Eye (tissue), 1 donor: ENCODE results near the gene SRGAP2C.
"Not testable (repeated sequence)": the region's sequence is repeated elsewhere in the genome, so short reads cannot be mapped to it uniquely, and the experiment has no call there.

Experiments
- DNase-seq: peaks from one replicate; pipeline ENCODE4 v3.0.0-alpha.2; 2015

Gene SRGAP2C

DNA sequence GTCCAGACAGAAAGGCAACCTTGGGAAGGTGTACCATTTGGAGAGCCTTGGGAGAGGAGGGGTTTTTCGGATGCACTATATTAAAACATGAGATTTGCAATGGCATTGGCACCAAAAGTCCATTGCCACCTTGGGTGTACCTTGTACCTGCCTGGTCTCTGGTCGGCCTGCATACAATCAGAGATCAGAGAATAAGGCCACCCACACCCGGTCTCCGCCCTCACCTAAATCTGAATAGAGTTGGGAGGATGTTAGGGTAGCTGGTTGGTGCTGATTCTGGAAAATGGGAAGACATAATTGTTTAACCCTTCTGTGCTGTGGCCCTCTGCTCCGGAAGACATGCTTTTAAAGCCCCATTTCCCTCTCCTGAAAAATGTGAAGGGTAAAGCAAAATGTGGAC, 3.1 kb downstream of the SRGAP2C start:
- DNase-seq: peak; percentile 1

DNA sequence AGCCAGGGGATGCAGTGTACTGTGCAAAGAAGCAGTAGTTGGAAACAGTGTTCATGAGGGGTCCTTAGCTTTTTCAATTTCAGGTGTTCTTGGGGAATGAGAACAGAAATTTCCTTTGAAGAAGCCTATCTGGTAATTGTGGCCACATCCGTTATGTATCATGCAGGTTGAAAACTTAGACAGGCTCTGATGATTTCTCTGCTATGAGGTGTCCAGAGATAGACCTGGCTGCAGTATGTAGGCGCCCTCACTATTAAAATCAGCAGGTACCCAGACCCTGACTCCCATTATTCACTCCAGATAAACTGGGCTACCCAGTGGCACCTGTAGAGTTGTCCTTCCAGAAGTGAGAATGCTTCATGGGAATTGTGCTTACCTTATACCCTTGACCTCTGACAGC, 7.7 kb downstream of the SRGAP2C start:
- DNase-seq: not testable (repeated sequence)

DNA sequence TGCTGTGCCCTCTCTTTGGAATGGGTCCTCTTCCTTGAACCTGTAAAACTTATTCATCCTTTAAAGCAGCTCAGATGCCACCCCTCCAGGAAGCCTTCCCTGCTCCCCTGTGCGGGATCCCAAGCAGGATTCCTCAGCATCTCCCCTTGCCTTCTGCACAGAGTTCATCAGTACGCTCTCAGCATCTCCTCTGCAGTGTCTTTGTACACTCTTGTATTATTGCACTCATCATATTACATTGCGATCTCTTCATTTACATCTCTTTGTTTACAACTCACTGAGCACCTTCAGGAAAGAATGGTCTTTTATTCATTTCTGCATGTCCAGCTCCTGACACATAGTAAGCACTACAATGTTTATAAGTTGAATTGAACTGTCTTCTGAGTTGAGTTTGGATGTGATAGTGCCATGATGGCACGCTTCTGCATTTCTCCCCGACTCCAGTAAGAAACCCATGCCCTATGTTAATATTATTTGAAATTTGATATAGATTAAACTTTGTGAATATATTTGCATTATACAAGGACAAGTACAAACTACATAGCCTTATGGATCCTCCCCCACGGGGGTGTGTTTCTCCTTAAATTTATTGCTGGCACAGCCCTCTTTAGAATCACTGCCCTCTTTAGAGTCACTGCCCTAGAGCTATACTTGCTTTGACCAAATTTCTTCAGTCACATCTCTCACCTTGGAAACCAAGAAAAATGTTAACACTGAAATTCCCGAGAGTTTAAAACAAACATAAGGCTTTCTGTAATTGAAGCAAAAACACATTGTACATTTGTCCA, 12.5 kb downstream of the SRGAP2C start:
- not testable (repeated sequence) for DNase-seq

DNA sequence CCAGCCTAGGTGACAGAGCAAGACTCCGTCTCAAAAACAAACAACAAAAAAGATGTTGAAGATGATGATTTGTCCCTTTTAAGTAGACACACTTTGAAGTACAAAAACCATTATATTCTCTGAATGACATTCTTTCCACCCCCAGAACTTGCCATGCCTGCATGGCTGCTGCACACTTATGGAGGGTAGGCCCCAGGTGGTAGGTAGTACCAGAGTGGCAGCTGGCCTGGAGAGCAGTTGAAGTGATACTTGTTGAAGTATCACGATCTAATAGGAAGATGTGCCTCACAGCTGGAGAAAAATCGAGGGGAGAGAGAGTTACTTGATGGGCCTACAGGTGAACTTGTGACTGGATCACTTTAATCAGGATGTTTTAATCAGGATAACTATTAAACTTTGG, 15.0 kb downstream of the SRGAP2C start:
- not testable (repeated sequence) for DNase-seq

DNA sequence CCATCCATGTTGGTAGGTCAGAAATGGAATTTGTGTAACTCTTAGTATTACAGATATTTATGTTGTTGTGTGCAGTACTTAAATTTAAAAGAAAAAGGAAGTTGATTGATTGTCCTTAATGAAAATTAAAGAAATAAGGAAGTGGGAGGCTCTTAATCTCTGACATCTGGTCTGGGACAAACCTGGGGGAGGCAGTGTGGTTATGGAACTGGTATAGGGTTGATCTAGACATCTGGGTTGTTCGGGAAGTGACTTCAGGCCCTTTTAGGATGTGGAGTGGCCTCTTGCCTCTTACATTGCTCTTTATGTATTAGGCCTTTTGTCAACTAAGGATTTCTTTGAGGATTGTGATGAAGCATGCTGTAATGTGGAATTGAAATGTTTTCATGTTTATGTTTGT, 15.5 kb downstream of the SRGAP2C start:
- DNase-seq: not testable (repeated sequence)

DNA sequence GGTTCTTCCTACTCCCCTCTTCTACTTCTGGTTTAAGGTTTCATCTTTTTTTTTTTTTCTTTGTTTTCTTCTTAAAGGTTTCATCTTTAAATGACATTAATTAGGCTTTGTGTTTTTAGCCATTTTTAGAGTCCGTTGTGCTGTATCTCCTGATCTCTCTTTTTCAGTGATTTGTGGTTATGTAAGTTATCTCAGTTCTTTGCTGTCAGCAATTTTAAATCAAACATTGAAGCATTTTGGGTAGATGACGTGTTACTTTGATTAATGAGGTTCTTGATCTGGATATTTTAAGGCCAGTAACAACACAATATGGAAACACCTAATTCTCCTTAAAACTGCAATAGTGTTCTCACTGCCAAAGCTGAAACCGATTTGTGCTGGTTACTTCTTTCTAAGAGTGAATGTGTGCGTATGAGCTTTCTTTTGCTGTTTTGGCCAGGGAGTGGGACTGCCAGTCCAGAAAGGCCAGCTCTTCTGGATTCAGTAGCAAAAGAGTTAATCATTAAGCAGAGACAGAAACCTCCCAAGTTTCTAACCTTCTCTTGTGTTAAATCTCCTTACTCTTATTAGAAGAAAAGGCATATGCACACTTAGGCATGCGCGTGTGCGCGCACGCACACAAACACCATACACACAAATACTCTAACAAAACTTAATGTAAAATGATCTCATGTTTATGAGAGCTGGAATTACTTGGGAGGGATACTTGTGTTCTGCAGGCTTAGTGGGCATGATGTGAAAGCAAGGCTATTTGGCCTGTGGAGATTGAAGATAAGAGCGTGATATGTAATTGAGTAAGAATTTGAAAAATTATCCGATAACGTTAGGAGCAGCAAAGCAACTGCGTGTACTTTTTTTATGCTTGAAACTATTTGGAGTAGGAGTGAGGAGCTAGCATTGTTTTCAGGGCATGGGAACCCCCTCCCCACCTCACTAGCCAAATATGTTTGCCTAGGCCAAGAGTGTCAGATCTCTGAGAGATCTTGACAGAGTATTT, 16.5 kb downstream of the SRGAP2C start:
- DNase-seq: not testable (repeated sequence)

DNA sequence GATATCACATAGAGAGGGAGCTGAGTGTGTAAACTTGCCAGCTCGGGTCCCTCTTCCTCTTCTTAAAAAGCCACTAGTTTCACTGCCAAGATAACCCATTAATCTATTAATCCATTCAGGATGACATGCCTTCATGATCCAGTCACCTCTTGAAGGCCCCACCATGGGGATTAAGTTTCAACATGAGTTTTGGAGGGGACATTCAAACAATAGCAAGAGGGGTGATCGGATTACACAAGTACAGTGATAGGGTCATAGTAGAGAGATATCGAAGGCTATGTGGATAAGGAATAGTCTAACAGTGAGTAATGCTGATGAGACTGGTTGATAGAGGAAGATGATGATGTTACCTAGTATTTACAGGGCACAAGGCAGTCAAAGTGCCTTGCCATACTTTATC, 18.2 kb downstream of the SRGAP2C start:
- DNase-seq: not testable (repeated sequence)

DNA sequence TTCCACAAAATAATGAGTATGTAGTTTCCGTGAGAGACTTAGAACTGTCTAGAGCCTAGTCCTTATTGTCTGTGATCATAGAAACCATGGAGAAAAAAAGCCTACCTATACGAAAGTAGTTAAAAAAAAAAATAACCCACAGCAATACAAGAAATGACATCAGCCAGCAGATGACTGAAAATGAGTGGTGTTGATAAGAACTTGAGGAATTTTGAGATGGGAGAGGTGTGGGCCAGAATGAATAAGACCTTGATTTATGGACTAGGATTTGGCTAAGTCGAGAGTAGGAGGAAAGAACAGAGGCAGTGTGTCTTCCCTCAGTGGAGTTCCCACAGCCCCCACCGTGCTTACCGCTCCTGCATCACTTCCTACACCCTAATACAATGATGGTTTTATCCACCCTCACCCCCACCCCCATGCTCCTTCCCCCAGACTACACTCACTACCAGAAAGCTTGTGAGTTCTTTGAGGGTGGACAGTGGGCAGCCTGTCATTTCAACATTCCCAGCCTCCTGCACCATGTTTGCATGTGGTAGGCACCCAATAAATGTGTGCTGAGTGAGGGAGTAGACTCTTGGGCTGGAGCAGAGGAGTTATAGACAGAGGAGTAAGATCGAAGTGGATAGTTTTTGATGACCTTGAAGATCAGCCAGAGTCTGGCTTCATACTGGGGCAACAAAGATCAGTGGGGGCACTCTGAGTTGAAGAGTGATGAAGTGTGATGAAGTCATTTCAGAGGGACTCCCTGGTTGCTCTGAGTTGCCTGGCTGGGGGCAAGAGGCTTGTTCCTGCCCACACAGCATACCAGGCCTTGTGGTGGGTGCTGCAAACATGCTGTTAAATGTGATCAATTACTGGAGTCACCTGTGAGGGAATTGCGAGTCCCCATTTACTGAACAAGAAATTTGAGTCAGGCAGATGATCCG, 21.3 kb downstream of the SRGAP2C start:
- not testable (repeated sequence) for DNase-seq

DNA sequence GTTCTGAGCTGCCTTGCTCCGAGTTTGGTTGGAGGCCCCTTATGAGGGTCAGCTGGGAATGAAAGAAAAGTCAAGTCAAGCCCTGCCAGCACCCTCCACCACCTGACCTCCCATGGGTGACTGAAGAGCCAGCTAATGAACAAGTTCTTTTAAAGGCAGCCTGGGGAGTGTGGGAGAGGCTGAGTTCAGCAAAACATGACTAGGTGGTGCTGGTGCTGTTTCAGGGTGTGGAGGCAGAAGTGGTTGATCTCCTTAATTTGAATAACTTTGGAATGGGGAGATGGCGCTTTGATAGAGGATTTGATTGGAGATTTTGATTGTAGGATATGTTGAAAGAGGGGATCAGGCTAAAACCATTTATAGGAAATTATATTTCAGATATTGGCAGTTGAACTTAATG, 22.6 kb downstream of the SRGAP2C start:
- not testable (repeated sequence) for DNase-seq

DNA sequence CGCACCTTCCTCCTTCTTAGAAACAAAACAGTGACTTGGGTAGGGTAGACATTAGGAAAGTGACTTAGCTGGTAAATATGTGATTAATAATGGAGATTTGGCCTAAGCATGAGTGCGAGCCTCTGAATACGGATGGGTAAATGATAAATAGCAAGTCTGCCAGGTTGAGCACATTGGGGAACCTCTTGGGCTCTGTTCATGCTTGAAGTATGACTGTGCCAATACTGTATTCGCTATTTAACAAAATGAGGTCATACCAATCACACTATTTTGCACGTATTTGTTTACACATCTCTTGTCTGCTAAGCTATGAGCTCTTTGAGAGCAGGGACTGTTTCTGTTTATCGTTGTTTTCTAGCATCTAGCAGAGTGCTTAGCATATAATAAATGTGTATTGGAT, 23.6 kb downstream of the SRGAP2C start:
- not testable (repeated sequence) for DNase-seq

DNA sequence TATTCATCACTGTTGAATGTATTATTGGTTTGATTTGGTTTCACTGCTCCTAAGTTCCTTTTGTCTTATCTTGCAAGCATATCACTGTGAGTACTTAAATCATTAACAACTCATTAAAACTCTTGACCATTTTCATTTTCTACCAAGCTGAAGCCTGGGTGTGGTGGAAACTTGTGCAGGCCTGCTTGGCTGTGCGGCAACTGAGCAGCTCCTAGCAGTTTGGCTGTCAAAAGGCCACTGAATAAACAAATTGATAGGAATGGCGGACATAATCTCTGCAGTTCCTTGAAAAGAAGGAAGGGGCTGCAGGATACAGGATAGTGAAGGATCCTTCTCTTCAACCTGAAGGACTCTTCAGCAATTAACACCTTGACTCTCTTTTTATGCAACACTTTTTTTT, 26.0 kb downstream of the SRGAP2C start:
- not testable (repeated sequence) for DNase-seq

DNA sequence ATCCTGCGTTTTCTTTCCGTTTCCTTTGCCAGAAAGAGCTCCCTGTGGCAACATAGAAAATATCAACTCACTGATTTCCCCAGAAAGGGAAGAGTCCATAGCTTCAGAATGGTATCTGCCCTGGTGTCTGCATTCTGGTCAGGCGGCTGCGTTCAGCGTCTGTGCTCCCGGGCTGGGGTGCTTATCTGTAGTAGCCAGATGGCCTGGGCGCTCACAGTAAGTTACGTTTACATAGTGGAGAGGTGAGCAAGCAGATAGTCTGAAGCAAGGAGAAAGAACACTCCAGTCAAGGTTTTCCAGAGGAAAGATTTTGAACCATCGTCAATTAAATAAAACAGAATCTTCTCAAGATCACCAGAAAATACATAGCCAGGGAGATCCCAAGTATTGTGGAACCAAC, 28.7 kb downstream of the SRGAP2C start:
- DNase-seq: not testable (repeated sequence)

DNA sequence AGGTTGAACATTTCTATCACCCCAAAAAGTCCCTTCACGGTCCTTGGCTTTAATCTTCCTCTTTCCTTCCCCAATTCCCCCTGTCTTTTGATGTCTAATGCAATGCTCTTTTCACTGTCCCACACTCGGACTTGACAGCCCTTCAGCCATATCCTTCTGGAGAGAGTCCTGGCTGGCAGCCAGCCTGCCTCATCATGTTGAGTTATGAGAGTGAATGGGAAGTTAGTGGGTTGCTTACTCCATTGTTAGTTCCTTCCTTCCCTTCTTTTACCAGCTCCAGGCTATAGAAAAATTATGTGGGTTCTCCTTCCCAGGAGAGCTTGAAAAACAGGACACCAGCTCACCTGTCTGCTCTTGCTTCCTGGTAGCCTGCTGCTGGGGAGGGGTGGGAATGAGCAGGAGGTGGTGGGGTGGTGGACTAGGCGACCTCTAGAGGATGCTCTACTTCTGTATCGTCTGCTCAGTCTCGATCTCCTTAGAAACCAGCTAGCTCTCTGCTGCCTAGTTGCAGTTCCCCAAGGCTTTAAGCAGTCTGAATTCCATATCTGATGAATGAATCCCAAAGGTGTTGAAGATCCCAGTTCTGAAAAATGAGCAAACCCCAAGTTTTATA, 29.9 kb downstream of the SRGAP2C start:
- not testable (repeated sequence) for DNase-seq

DNA sequence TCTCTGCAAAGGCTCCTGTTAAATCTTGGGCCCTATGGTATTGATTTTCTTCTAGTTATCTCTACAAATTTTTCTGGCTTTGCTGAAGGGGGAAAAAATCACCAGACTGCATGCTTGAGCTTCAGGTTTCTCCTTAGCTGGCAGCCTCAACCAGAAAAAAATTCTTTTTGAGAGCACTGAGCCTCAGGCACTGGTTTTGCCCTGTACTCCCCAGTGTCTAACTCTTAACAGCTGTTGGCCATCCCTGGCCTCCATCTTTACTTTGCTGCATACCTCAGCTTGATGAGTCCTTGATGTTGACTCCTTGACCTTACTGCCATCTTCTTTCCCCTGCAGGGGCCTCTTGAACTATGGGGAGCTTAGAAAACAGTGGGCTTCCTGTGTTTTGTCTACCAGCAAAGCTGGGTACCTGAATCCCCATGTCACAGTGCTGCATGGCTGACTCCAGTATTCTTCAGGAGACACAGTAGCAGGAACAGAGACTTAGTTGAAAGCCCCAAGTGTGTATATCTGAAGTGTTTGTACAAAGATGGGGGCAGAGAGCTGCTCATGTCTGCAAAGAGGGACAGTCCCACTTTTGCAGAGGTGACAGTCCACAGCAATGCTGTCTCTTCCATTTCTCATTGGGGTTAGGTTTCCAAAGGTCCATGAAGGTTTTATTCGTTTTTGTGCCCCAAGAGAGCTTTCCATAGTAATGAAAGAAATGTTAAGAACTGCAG, 31.1 kb downstream of the SRGAP2C start:
- not testable (repeated sequence) for DNase-seq

DNA sequence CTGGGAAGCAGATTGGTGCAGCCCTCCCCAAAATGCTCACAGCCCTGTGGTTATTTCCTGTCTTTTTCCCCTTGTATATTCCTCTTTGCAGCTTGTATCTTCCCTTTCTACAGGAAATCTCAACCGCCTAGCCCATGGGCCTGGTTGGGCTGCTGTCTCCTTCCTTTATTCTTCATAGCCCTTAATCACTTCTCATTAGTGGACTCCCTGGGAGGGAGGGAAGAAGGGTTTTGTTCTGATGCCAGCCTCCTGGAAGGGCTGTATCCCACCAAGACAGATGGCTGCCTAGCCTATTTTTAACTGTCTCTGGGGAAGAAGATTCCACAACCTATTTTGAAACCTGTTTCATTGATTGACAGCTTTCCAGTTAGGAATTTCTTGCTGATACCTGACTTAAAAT, 31.9 kb downstream of the SRGAP2C start:
- DNase-seq: not testable (repeated sequence)

DNA sequence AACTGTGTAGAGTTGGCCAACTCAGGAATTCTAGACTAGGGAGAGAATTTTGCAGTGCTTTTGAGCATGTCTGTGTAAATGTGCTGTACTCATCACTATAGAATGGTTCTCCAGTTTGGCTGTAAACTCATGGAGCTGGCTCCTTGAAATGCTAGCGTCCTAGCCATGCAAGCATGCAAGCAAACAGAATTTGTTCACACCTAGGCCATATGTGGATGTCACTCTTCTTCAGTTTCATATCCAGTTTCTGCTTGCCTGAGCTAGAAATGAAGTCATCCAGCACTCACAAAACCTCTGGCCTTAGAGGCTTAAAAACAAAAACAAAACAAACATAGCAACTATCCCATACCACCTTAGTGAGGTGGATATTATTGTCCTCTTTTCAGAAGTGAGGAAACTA, 37.0 kb downstream of the SRGAP2C start:
- DNase-seq: not testable (repeated sequence)

DNA sequence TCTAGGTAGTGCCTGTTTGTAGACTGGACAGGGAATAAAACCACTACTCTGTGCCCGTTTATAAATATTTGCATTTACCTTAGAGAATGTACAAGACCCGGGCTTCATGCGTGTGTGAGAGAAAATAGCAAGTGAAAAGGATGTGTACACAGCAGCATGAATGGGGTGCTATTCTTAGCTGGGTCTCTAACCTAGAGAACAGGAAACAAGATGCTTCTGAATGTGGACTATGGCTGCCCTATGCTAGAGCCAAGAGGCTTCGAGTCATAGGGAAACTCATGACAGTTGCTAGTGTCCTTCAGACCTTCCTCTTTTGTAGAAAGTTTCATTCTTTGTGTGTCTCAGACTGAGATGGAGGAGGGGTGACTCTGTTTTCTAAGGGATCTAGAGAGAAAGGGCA, 39.9 kb downstream of the SRGAP2C start:
- DNase-seq: not testable (repeated sequence)

DNA sequence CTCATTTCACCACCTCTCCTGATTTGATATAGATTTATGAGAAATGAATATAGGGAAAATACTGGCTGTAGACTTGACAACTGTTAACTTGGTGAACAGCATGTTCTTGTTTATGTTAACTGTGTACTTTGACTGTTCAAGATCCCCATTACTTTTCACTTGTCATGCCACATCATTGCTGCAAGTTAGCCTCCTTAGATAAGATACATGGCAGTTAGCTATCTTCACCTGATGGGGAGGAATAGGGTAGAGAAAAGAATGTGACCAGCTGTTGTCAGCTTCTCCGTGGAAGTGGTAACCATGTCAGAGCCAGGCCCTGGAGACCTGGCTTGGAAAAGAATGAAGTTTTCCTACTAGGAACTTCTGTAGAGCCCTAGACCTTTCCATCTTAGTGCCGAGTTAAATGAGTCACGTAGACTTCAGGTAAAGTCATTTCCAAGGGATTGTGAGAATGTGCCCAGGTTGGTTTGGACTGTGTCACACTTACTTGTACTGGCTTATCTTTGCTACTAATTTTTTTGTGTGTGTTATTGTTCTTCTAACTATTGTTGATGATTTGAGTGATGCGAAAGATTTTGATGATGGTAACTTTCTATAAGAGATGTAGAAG, 41.6 kb downstream of the SRGAP2C start:
- DNase-seq: not testable (repeated sequence)

DNA sequence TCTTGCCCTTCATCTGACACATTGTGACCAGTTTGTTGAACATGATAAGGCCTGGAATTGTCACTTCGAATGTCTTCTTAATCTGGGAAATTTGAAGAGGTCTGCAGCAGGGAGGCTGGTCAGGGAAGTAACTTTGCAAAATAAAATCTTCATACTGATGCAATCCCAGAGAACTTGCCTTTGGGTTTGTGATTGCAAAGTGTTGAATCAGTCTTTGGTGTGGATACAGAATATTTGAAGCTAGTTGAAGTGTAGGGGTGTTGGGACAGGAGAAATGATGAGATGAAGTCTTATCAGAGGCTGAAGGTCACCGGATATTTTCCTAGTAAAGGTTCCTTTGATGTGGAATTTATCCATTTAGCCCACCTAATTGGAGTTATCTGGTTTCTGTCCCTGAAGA, 42.1 kb downstream of the SRGAP2C start:
- DNase-seq: not testable (repeated sequence)

DNA sequence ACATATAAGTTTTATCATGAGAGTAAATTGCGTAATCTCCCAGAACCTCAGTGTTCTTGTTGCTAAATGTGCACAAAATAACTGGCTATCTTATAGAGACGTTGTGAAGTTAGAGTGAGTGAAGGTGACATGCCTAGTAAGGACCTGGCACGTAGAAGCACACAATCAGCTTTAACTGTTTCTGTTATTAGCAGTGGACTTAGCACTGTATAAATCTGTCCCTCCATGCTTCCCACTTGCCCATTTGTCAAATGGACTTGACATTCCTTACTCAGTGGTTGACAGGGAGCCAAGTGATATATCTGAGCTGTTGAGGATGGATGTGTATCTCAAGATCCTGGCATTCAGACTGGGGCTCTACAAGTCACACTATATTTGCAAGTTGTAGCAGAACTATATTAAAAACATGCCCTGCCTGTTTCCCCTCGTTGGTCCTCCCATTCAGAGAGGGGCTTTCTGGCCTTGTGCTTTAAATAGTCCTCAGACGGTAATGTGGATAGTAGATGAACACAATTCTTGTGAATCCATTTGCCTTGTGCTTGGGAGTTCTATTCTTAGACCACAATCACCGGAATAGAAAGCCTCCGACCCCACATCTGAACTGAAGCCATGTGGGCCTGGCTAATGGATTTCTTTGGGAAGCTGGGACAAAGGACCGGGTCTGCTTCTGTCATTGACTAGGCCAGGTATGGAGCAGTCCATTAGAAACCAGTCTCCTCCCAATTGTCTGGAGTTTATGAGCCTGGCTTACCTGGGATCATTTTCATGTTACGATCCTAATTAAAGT, 43.0 kb downstream of the SRGAP2C start:
- not testable (repeated sequence) for DNase-seq
